H1 (cell line): ENCODE data around the gene IGLON5. TPM values are rescaled to one million over a fixed set of nuclear protein-coding genes. Genes with fewer than 3 reads are reported as not detected.

ENCODE experiments used
- CTCF ChIA-PET: fragments of 300-600 bp; sonication (Branson Sonifier 250); formaldehyde crosslinking; loops from one replicate; lab custom pipeline; 2021; ENCODE audit not compliant: partially characterized antibody; lab: Charles Lee
- POLR2A ChIA-PET: fragments of 300-600 bp; sonication (Branson Sonifier 250); formaldehyde crosslinking; loops from one replicate; lab custom pipeline; 2021; ENCODE audit warnings: inconsistent platforms; ENCODE audit not compliant: partially characterized antibody; lab: Charles Lee
- DNase-seq, 2 experiments: peaks; one replicate each; pipeline versions ENCODE4 v3.0.0 to v3.0.0-alpha.2; 2010 to 2022; ENCODE audit warnings: low spot score in 2 of 2, low read depth in 1 of 2, mixed read lengths in 1 of 2
- FAIRE-seq: peaks from 2 replicates; lab custom pipeline; 2011; peaks lifted over from hg19 to GRCh38; lab: Jason Lieb, UNC
- H2AFZ ChIP-seq: 2 replicates; pipeline ENCODE4 v1.8.1; 2012; ENCODE audit warnings: low read length, inconsistent platforms
- H2AK5ac ChIP-seq: 2 replicates; pipeline ENCODE4 v1.6.1; 2013; ENCODE audit warnings: low read depth, low read length
- H2BK120ac ChIP-seq: replicated peaks from 2 replicates; pipeline ENCODE3; 2013; ENCODE audit warnings: low read depth, low read length, inconsistent platforms
- H2BK12ac ChIP-seq: 2 replicates; pipeline ENCODE4 v1.6.1; 2013; ENCODE audit warnings: low read depth, low read length
- H2BK15ac ChIP-seq: 2 replicates; pipeline ENCODE4 v1.6.1; 2013; ENCODE audit warnings: low read length
- H2BK20ac ChIP-seq: 2 replicates; pipeline ENCODE4 v1.6.1; 2013; ENCODE audit warnings: low read length
- H2BK5ac ChIP-seq: 2 replicates; pipeline ENCODE4 v1.6.1; 2013; ENCODE audit warnings: low read depth, low read length
- H3K14ac ChIP-seq: 2 replicates; pipeline ENCODE4 v1.6.1; 2013; ENCODE audit warnings: inconsistent platforms; ENCODE audit not compliant: insufficient read length
- H3K18ac ChIP-seq: 2 replicates; pipeline ENCODE4 v1.6.1; 2013; ENCODE audit warnings: low read length; ENCODE audit errors: extremely low read depth
- H3K23ac ChIP-seq: 2 replicates; pipeline ENCODE4 v1.6.1; 2013; ENCODE audit warnings: inconsistent platforms; ENCODE audit not compliant: insufficient read length
- H3K23me2 ChIP-seq: 2 replicates; pipeline ENCODE4 v1.6.1; 2013; ENCODE audit warnings: low read depth, low read length
- H3K27ac ChIP-seq: 2 replicates; pipeline ENCODE4 v1.6.1; 2011; ENCODE audit warnings: low read depth, low read length, inconsistent platforms
- H3K27me3 ChIP-seq, 4 experiments: replicated peaks in 1 of 4; 1 replicate in 1 of 4; 2 replicates in 3 of 4; pipeline versions ENCODE4 v1.6.1 to v1.8.1; 2011 to 2013; ENCODE audit warnings: low read length in 3 of 4, mild to moderate bottlenecking in 3 of 4, inconsistent platforms in 2 of 4, mixed read lengths in 2 of 4, moderate library complexity in 1 of 4; ENCODE audit not compliant: control insufficient read depth in 3 of 4, insufficient read depth in 3 of 4; ENCODE audit errors: extremely low read depth in 1 of 4
- H3K36me3 ChIP-seq, 4 experiments: 2 replicates each; pipeline versions ENCODE4 v1.6.1 to v1.8.1; 2011 to 2013; ENCODE audit warnings: mild to moderate bottlenecking in 4 of 4, low read length in 3 of 4, moderate library complexity in 2 of 4, control low read depth in 1 of 4, inconsistent platforms in 1 of 4; ENCODE audit not compliant: insufficient read depth in 4 of 4, control insufficient read depth in 2 of 4
- H3K4ac ChIP-seq: replicated peaks from 2 replicates; pipeline ENCODE3; 2013; ENCODE audit warnings: low read length, low read depth, mixed read lengths, inconsistent platforms; ENCODE audit not compliant: insufficient read length
- H3K4me1 ChIP-seq, 4 experiments: replicated peaks in 1 of 4; 1 replicate in 1 of 4; 2 replicates in 3 of 4; pipeline versions ENCODE4 v1.6.1 to v1.8.1; 2011 to 2013; ENCODE audit warnings: low read length in 3 of 4, inconsistent platforms in 2 of 4, mixed read lengths in 1 of 4; ENCODE audit not compliant: insufficient read depth in 4 of 4, control insufficient read depth in 3 of 4
- H3K4me2 ChIP-seq, 2 experiments: 2 replicates each; pipeline versions ENCODE4 v1.6.1 to v1.8.1; 2011 to 2013; ENCODE audit warnings: low read depth in 2 of 2, low read length in 2 of 2, control low read depth in 1 of 2, inconsistent platforms in 1 of 2, mild to moderate bottlenecking in 1 of 2; ENCODE audit not compliant: insufficient read depth in 1 of 2
- H3K4me3 ChIP-seq, 4 experiments: fragments of 200-600, 300-600 bp in 1 of 4; sonication (generic), shearing (Covaris generic), sonication (Bioruptor Twin) in 1 of 4; 2 replicates each; pipeline versions ENCODE4 v1.5.1 to v1.8.1; 2011 to 2016; ENCODE audit warnings: low read length in 4 of 4, low read depth in 3 of 4, control low read depth in 2 of 4, inconsistent platforms in 2 of 4, mild to moderate bottlenecking in 2 of 4, mixed read lengths in 1 of 4, moderate library complexity in 1 of 4; ENCODE audit not compliant: insufficient read depth in 2 of 4; ENCODE audit errors: extremely low read depth in 1 of 4
- H3K56ac ChIP-seq: replicated peaks from 2 replicates; pipeline ENCODE3; 2013; ENCODE audit warnings: low read depth, mild to moderate bottlenecking, mixed read lengths, low read length, inconsistent platforms; ENCODE audit not compliant: insufficient read length
- H3K79me1 ChIP-seq: 2 replicates; pipeline ENCODE4 v1.6.1; 2013; ENCODE audit warnings: low read depth, low read length, control low read depth
- H3K79me2 ChIP-seq, 2 experiments: 2 replicates each; pipeline versions ENCODE4 v1.6.1 to v1.8.1; 2012 to 2013; ENCODE audit warnings: low read length in 2 of 2, mild to moderate bottlenecking in 2 of 2, inconsistent platforms in 1 of 2; ENCODE audit not compliant: insufficient read depth in 2 of 2, control insufficient read depth in 1 of 2
- H3K9ac ChIP-seq, 4 experiments: replicated peaks in 1 of 4; 1 replicate in 1 of 4; 2 replicates in 3 of 4; pipeline versions ENCODE4 v1.6.1 to v1.8.1; 2011 to 2013; ENCODE audit warnings: low read depth in 3 of 4, low read length in 3 of 4, control low read depth in 2 of 4, mild to moderate bottlenecking in 2 of 4, moderate library complexity in 2 of 4, inconsistent platforms in 1 of 4; ENCODE audit errors: extremely low read depth in 1 of 4
- H3K9me3 ChIP-seq, 2 experiments: 2 replicates each; pipeline versions ENCODE4 v1.6.1 to v1.8.1; 2012 to 2013; ENCODE audit warnings: mild to moderate bottlenecking in 2 of 2, moderate library complexity in 2 of 2, control low read depth in 1 of 2, inconsistent platforms in 1 of 2, low read depth in 1 of 2, low read length in 1 of 2, mixed read lengths in 1 of 2; ENCODE audit not compliant: insufficient read depth in 2 of 2
- H4K20me1 ChIP-seq, 2 experiments: replicated peaks in 1 of 2; 2 replicates each; pipeline versions ENCODE3 to v1.8.1; 2011 to 2013; ENCODE audit warnings: inconsistent platforms in 2 of 2, low read length in 2 of 2, mild to moderate bottlenecking in 1 of 2; ENCODE audit not compliant: insufficient read depth in 2 of 2, control insufficient read depth in 1 of 2
- H4K5ac ChIP-seq: 2 replicates; pipeline ENCODE4 v1.6.1; 2013; ENCODE audit warnings: low read length, low read depth, mixed read lengths, inconsistent platforms; ENCODE audit not compliant: insufficient read length
- H4K8ac ChIP-seq: 2 replicates; pipeline ENCODE4 v1.8.0; 2013; ENCODE audit warnings: mild to moderate bottlenecking, moderate library complexity, low read length, inconsistent platforms; ENCODE audit not compliant: insufficient read depth; ENCODE audit errors: extremely low read depth
- H4K91ac ChIP-seq: replicated peaks from 2 replicates; pipeline ENCODE3; 2013; ENCODE audit warnings: low read length, mixed read lengths, inconsistent platforms; ENCODE audit not compliant: insufficient read length
- ATF3 ChIP-seq: IDR thresholded peaks from 2 replicates; pipeline ENCODE4 v1.6.1; 2011; ENCODE audit warnings: low read depth, mild to moderate bottlenecking, low read length; ENCODE audit not compliant: insufficient read depth
- CEBPB ChIP-seq: IDR thresholded peaks from 2 replicates; pipeline ENCODE4 v1.6.1; 2012; ENCODE audit warnings: low read depth, low read length
- CREB1 ChIP-seq: IDR thresholded peaks from 2 replicates; pipeline ENCODE4 v1.6.1; 2012; ENCODE audit warnings: inconsistent platforms
- CTCF ChIP-seq, 3 experiments: IDR thresholded peaks; 1 replicate in 2 of 3; 2 replicates in 1 of 3; pipeline versions ENCODE4 v1.5.1 to v1.6.1; 2011; ENCODE audit warnings: low read length in 3 of 3, mild to moderate bottlenecking in 3 of 3, inconsistent platforms in 2 of 3, low read depth in 1 of 3, moderate library complexity in 1 of 3; ENCODE audit not compliant: insufficient read depth in 1 of 3; ENCODE audit errors: control extremely low read depth in 1 of 3
- MAFK ChIP-seq: IDR thresholded peaks from 2 replicates; pipeline ENCODE4 v1.6.1; 2012; ENCODE audit warnings: low read depth, mild to moderate bottlenecking, improper control_type of control experiment, low read length
- POLR2A ChIP-seq, 2 experiments: IDR thresholded peaks; 1 replicate in 1 of 2; 2 replicates in 1 of 2; pipeline ENCODE4 v1.6.1; 2011; ENCODE audit warnings: low read depth in 2 of 2, low read length in 2 of 2, mild to moderate bottlenecking in 2 of 2; ENCODE audit errors: control extremely low read depth in 1 of 2
- RAD21 ChIP-seq, 2 experiments: IDR thresholded peaks in 1 of 2; conservative IDR thresholded peaks in 1 of 2; 2 replicates each; pipeline ENCODE4 v1.6.1; 2011; ENCODE audit warnings: low read depth in 2 of 2, low read length in 2 of 2, improper control_type of control experiment in 1 of 2, inconsistent platforms in 1 of 2, mild to moderate bottlenecking in 1 of 2, moderate library complexity in 1 of 2
- SP2 ChIP-seq: IDR thresholded peaks from 2 replicates; pipeline ENCODE4 v1.6.1; 2012; ENCODE audit warnings: mild to moderate bottlenecking, low read length, inconsistent platforms
- SRF ChIP-seq: IDR thresholded peaks from 2 replicates; pipeline ENCODE4 v1.6.1; 2011; ENCODE audit warnings: mild to moderate bottlenecking, low read depth, low read length, moderate library complexity
- WGBS, 2 experiments: shearing (Covaris generic) in 1 of 2; methylation state at CpG; one replicate each; pipeline versions ENCODE4 v1.1.6 to v1.1.7; 2013 to 2015; ENCODE audit warnings: low lambda C conversion rate in 2 of 2, mixed read lengths in 2 of 2, inconsistent platforms in 1 of 2, low coverage in 1 of 2, missing lambda C conversion rate in 1 of 2; ENCODE audit not compliant: insufficient replicate concordance in 2 of 2, insufficient coverage in 1 of 2, insufficient read length in 1 of 2; ENCODE audit errors: extremely low coverage in 1 of 2, missing lambda C conversion rate in 1 of 2; 5-methylcytosine and 5-hydroxymethylcytosine counted together
- polyA plus RNA-seq, 7 experiments: library from polyadenylated mRNA; depleted of rRNA in 3 of 7; stranded (reverse) in 5 of 7; unstranded in 2 of 7; fragments of >200 nt in 5 of 7; fragments of 200-250 nt in 2 of 7; gene quantifications; 1 replicate in 5 of 7; 2 replicates in 1 of 7; 4 replicates in 1 of 7; pipeline versions ENCODE4 v1.2.1 to v1.2.3, GENCODE V29; 2011 to 2013; ENCODE audit warnings: missing spikeins in 2 of 7, mixed read lengths in 2 of 7
- total RNA-seq: library from RNA; stranded (reverse); fragmentation: NEBNext Ultra II Directional; extraction: Animal tissue kit (Norgen Biotek cat#: 25700); gene quantifications from 2 replicates; pipeline ENCODE4 v1.2.1, GENCODE V29; 2021

IGLON5 gene
- total and polyA plus RNA-seq, 2 of the 8 experiments (the other 6 are each of a cell fraction or from before 2014, with no cell fraction given): 31.8 to 34.6 TPM

- H2BK15ac ChIP-seq: no peak overlapping the region
- H3K4me2 ChIP-seq: no peak overlapping the region
- no peaks in the 10 kb centered on the region for H3K27me3 ChIP-seq
- H2AFZ ChIP-seq: no peak overlapping the region
- H3K23me2 ChIP-seq: no peaks in the 10 kb centered on the region
- no peak for FAIRE-seq
- H2BK5ac ChIP-seq: no peak overlapping the region
- no peak overlapping the region for H4K5ac ChIP-seq
- H2BK20ac ChIP-seq: no peak overlapping the region
- H2BK12ac ChIP-seq: no peak overlapping the region
- no peaks in the 10 kb centered on the region for H3K9me3 ChIP-seq
- H2BK120ac ChIP-seq: no peak overlapping the region
- H3K27ac ChIP-seq: no peak overlapping the region
- no peak overlapping the region for H2AK5ac ChIP-seq
- H3K18ac ChIP-seq: no peak overlapping the region
- H3K4me1 ChIP-seq: peaks cover 3 to 9% (median 7%) of the 10 kb centered on the region in 4 experiments
- no peak overlapping the region for H4K8ac ChIP-seq
- CTCF ChIA-PET: interaction anchor here (0.6 to 2.0 kb wide), 4 partner anchors 11 to 23 kb away, joined by 3 to 5 read pairs (median 3); no protein-coding TSS in a partner anchor
- DNase-seq: no peak
- no peak overlapping the region for H3K23ac ChIP-seq
- no peak overlapping the region for H3K14ac ChIP-seq
- no peaks in the 10 kb centered on the region for H3K36me3 ChIP-seq
- H3K4me3 ChIP-seq: no peak overlapping the region
- no peak overlapping the region for H3K56ac ChIP-seq
- 86% methylated on average over 10 of the region's 11 CpGs; no CpG with 5 or more reads in 1 of the 2 experiments for WGBS, 2 experiments
- H3K9ac ChIP-seq: no peak overlapping the region
- no peak overlapping the region for H3K4ac ChIP-seq
- no peaks in the 10 kb centered on the region for H3K79me2 ChIP-seq
- no peaks in the 10 kb centered on the region for H3K79me1 ChIP-seq
- peaks cover 0 to 3% of the 10 kb centered on the region in 2 experiments for H4K20me1 ChIP-seq
- H4K91ac ChIP-seq: no peak overlapping the region
- POLR2A ChIA-PET: interaction anchor here (1.2 to 1.6 kb wide), 5 partner anchors 10 to 70 kb away, joined by 3 to 12 read pairs (median 4); partner anchors contain the start of genes C19orf84 and VSIG10L
- TF ChIP-seq CEBPB: no peak
- no peak for TF ChIP-seq CTCF (IDR thresholded peaks at IDR 0.05; ENCODE audit: control extremely low read depth in 1 of 3, insufficient read depth in 1 of 3, low read depth in 1 of 3, low read length in 3 of 3)
- no peak for TF ChIP-seq RAD21 (IDR thresholded peaks at IDR 0.05 in 1 of 2, conservative IDR thresholded peaks at IDR 0.05 in 1 of 2; ENCODE audit: low read depth in 2 of 2, low read length in 2 of 2)
- TF ChIP-seq POLR2A (IDR thresholded peaks at IDR 0.05; ENCODE audit: control extremely low read depth in 1 of 2, low read depth in 2 of 2, low read length in 2 of 2): no peak
- TF ChIP-seq ATF3: no peak
- TF ChIP-seq CREB1: no peak
- no peak for TF ChIP-seq MAFK
- TF ChIP-seq SRF: no peak
- no peak for TF ChIP-seq SP2
Observed at GRCh38 chr19:51351266-51351990, 40.0 kb downstream of the IGLON5 start.
